ENCODE measurements around the gene HUS1.

Gene HUS1

GRCh38 chr7:47978790-47979144, 648 bp downstream of the HUS1 start:
- Histone ChIP-seq H3K9me3 (ENCODE audit: control insufficient read depth, low read depth, low read length) (no peaks in the 10 kb centered on the region), H3K9ac (ENCODE audit: low read length) (peak overlapping the region; percentile 78), H3K36me3 (ENCODE audit: control insufficient read depth, low read depth, low read length) (peaks cover 45% of the 10 kb centered on the region), H3K4me3 (ENCODE audit: low read length) (peak overlapping the region; percentile 97), H3K27me3 (ENCODE audit: control insufficient read depth, insufficient read depth, low read length) (no peaks in the 10 kb centered on the region), H3K4me1 (ENCODE audit: control insufficient read depth, low read depth, low read length) (peaks cover 5% of the 10 kb centered on the region), H3K27ac (ENCODE audit: low read length) (peak overlapping the region; percentile 24)

GRCh38 chr7:47973739-47974138, 5.7 kb downstream of the HUS1 start:
- peaks cover 63% of the 10 kb centered on the region for H3K36me3 ChIP-seq (ENCODE audit: control insufficient read depth, low read depth, low read length)

DNA sequence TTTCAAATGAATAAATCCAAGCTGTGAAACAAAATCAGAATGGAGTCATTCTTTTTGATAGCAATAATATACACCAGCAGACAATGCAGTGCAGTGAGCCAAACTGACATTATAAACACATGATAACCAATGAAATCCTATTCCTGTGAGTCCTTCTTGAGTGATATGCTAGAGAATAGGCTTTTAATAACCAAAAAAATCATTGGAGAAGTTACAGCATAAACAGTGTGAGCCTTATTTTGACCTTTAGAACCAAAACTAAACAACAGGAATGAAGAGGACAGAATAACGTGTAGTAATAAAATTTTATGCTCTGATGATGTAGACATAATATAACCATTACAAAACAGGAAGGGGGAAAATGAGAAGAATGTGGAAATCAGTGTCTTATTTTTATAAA, 8.7 kb downstream of the HUS1 start:
- H3K36me3 ChIP-seq (ENCODE audit: control insufficient read depth, low read depth, low read length) = peaks cover 67% of the 10 kb centered on the region
- no peaks in the 10 kb centered on the region for H3K4me1 ChIP-seq (ENCODE audit: control insufficient read depth, low read depth, low read length)
- no peak overlapping the region for H3K27ac ChIP-seq (ENCODE audit: low read length)
- H3K9ac ChIP-seq (ENCODE audit: low read length) = no peak overlapping the region
- H3K9me3 ChIP-seq (ENCODE audit: control insufficient read depth, low read depth, low read length) = no peaks in the 10 kb centered on the region
- no peaks in the 10 kb centered on the region for H3K27me3 ChIP-seq (ENCODE audit: control insufficient read depth, insufficient read depth, low read length)
- H3K4me3 ChIP-seq (ENCODE audit: low read length) = no peak overlapping the region

More at GRCh38 chr7:47973739-47974138, 5.7 kb downstream of the HUS1 start:
- no peak overlapping the region for H3K9ac ChIP-seq (ENCODE audit: low read length)
- no peak overlapping the region for H3K4me3 ChIP-seq (ENCODE audit: low read length)
- H3K27me3 ChIP-seq (ENCODE audit: control insufficient read depth, insufficient read depth, low read length) = no peaks in the 10 kb centered on the region
- no peak overlapping the region for H3K27ac ChIP-seq (ENCODE audit: low read length)
- no peaks in the 10 kb centered on the region for H3K9me3 ChIP-seq (ENCODE audit: control insufficient read depth, low read depth, low read length)
- H3K4me1 ChIP-seq (ENCODE audit: control insufficient read depth, low read depth, low read length) = peaks cover 4% of the 10 kb centered on the region

DNA sequence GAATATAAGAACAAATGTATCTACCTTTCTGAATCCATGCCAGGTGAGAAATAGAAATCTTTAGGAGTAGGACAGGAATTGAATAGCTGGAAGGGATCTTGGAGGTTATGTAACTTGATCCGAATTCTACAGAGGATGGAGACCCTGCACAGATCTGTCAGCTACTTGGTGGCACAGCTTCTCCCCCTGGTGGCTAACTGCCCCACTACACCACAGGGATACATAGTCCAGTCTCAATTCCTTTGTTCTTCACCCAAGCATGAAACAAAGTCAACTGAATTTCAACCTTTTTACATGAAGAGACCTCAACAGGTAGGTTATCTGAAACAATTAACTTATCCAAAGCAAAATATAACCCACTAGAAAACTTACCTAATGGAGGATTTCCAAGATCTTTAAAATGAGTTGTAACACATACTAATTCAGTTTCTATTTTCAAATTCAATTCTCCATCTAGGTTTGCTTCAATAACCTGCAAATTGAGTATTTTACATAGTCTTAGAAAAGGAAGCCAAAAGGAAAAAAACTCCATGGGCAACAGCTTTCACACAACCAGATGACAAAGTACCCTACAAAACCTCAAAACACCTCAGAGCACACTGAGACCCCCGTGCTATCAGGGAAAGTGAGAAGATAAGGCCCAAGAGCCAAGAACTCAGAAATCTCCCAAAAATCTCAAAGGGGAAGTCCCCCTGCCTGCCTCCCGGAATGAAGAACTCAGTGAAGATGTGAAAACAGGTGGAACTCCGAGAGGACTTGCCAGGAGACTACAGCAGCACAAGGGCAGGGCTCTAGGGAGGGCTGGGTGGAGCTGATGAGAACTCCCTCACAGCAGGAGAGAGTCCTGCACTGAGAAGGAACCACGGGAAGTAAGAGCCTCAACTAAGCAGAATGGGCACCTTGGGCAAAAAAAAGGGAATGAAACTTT, 10.3 kb downstream of the HUS1 start:
- peaks cover 68% of the 10 kb centered on the region for H3K36me3 ChIP-seq (ENCODE audit: control insufficient read depth, low read depth, low read length)
- H3K4me1 ChIP-seq (ENCODE audit: control insufficient read depth, low read depth, low read length) = no peaks in the 10 kb centered on the region
- no peaks in the 10 kb centered on the region for H3K27me3 ChIP-seq (ENCODE audit: control insufficient read depth, insufficient read depth, low read length)
- no peak overlapping the region for H3K4me3 ChIP-seq (ENCODE audit: low read length)
- no peaks in the 10 kb centered on the region for H3K9me3 ChIP-seq (ENCODE audit: control insufficient read depth, low read depth, low read length)
- no peak overlapping the region for H3K27ac ChIP-seq (ENCODE audit: low read length)
- H3K9ac ChIP-seq (ENCODE audit: low read length) = no peak overlapping the region

GRCh38 chr7:47967708-47968107, 11.7 kb downstream of the HUS1 start:
- H3K27ac ChIP-seq (ENCODE audit: low read length) = no peak overlapping the region
- H3K9ac ChIP-seq (ENCODE audit: low read length) = no peak overlapping the region
- peaks cover 68% of the 10 kb centered on the region for H3K36me3 ChIP-seq (ENCODE audit: control insufficient read depth, low read depth, low read length)
- H3K4me3 ChIP-seq (ENCODE audit: low read length) = no peak overlapping the region
- H3K4me1 ChIP-seq (ENCODE audit: control insufficient read depth, low read depth, low read length) = no peaks in the 10 kb centered on the region
- H3K9me3 ChIP-seq (ENCODE audit: control insufficient read depth, low read depth, low read length) = no peaks in the 10 kb centered on the region
- H3K27me3 ChIP-seq (ENCODE audit: control insufficient read depth, insufficient read depth, low read length) = no peaks in the 10 kb centered on the region

DNA sequence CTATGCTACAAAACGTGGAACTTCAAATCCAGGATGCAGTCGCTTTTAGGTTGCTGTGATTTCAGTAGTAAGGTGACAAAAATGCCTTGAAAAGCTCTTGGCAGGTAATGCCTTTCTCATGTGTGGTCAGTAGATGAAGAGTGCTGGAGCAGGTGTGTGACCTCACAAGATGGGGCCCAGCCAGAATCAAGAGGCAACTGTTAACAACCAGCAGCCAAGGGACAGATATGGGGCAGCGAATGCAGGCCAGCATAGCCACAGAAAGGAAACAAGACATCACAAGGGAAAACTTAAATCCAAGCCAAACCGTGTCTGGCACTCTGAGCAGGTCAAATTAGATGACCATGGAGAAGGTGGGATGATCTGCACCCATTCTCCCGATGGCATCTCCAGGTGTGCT, 12.3 kb downstream of the HUS1 start:
- Histone ChIP-seq H3K27me3 (ENCODE audit: control insufficient read depth, insufficient read depth, low read length) (no peaks in the 10 kb centered on the region), H3K4me1 (ENCODE audit: control insufficient read depth, low read depth, low read length) (no peaks in the 10 kb centered on the region), H3K36me3 (ENCODE audit: control insufficient read depth, low read depth, low read length) (peaks cover 74% of the 10 kb centered on the region), H3K9me3 (ENCODE audit: control insufficient read depth, low read depth, low read length) (no peaks in the 10 kb centered on the region), H3K27ac (ENCODE audit: low read length) (no peak overlapping the region), H3K9ac (ENCODE audit: low read length) (no peak overlapping the region), H3K4me3 (ENCODE audit: low read length) (no peak overlapping the region)

- H3K36me3 ChIP-seq (ENCODE audit: control insufficient read depth, low read depth, low read length) = peaks cover 76% of the 10 kb centered on the region
- no peak overlapping the region for H3K4me3 ChIP-seq (ENCODE audit: low read length)
- no peak overlapping the region for H3K9ac ChIP-seq (ENCODE audit: low read length)
- no peaks in the 10 kb centered on the region for H3K27me3 ChIP-seq (ENCODE audit: control insufficient read depth, insufficient read depth, low read length)
- no peaks in the 10 kb centered on the region for H3K4me1 ChIP-seq (ENCODE audit: control insufficient read depth, low read depth, low read length)
- H3K9me3 ChIP-seq (ENCODE audit: control insufficient read depth, low read depth, low read length) = no peaks in the 10 kb centered on the region
- H3K27ac ChIP-seq (ENCODE audit: low read length) = no peak overlapping the region
Observed at GRCh38 chr7:47965456-47965855, 14.0 kb downstream of the HUS1 start.

DNA sequence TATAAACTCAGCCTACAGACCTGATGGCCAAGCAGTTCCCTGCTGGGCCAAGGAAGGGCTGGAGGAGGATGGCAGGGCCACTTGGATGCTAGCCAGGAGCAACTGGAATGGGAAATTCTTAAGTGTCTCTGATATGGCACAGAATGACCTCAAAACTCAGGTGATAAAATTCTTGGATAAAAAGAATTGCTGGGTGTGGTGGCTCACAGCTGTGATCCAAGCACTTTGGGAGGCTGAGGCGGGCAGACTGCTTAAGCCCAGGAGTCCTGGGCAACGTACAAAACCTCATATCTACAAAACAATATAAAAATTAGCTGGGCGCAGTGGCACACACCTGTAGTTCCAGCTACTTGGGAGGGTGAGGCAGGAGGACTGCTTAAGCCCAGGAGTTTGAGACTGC, 17.2 kb downstream of the HUS1 start:
- Histone ChIP-seq H3K4me1 (ENCODE audit: control insufficient read depth, low read depth, low read length) (no peaks in the 10 kb centered on the region), H3K27me3 (ENCODE audit: control insufficient read depth, insufficient read depth, low read length) (no peaks in the 10 kb centered on the region), H3K27ac (ENCODE audit: low read length) (no peak overlapping the region), H3K4me3 (ENCODE audit: low read length) (no peak overlapping the region), H3K9me3 (ENCODE audit: control insufficient read depth, low read depth, low read length) (no peaks in the 10 kb centered on the region), H3K36me3 (ENCODE audit: control insufficient read depth, low read depth, low read length) (peaks cover 60% of the 10 kb centered on the region), H3K9ac (ENCODE audit: low read length) (no peak overlapping the region)

DNA sequence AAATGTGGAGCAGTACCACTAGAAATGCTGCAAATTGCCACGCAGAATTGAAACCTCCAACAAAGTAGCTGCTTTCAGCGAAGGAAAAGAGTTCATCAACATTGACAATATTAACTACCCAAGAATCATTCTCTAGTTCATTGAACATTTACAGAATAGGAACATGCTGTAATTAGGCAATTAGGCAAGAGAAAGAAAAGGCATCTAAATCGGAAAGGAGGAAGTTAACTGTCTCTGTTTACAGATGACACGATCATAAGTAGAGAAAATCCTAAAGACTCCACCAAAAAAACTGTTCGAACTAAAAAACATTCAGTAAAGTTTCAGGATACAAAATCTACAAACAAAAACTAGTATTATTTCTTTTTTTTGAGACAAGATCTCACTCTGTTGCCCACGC, 22.3 kb downstream of the HUS1 start:
- Histone ChIP-seq H3K9me3 (ENCODE audit: control insufficient read depth, low read depth, low read length) (no peaks in the 10 kb centered on the region), H3K36me3 (ENCODE audit: control insufficient read depth, low read depth, low read length) (peaks cover 19% of the 10 kb centered on the region), H3K27me3 (ENCODE audit: control insufficient read depth, insufficient read depth, low read length) (no peaks in the 10 kb centered on the region), H3K4me3 (ENCODE audit: low read length) (no peak overlapping the region), H3K9ac (ENCODE audit: low read length) (no peak overlapping the region), H3K4me1 (ENCODE audit: control insufficient read depth, low read depth, low read length) (peaks cover under 1% of the 10 kb centered on the region), H3K27ac (ENCODE audit: low read length) (no peak overlapping the region)

DNA sequence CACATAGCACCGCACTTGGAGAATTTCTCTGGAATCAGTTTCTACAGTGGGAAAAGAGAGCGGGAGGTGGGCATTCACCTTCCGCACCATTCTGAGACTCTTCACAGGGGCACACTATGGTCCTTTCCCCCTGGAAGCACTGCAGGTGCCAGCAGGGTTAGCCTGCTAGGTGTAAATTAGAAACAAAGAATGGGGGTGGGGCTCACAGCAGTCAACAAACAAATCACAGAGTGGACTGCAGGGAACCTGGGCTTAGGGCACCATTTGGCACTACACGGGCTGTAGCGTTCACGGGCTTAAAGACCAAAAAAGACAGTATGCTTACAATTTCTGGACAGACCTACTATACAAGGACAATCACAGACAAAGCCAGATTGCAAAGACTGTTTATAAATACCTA, 23.2 kb downstream of the HUS1 start:
- Histone ChIP-seq H3K27ac (ENCODE audit: low read length) (no peak overlapping the region), H3K36me3 (ENCODE audit: control insufficient read depth, low read depth, low read length) (peaks cover 10% of the 10 kb centered on the region), H3K9ac (ENCODE audit: low read length) (no peak overlapping the region), H3K27me3 (ENCODE audit: control insufficient read depth, insufficient read depth, low read length) (no peaks in the 10 kb centered on the region), H3K4me3 (ENCODE audit: low read length) (no peak overlapping the region), H3K4me1 (ENCODE audit: control insufficient read depth, low read depth, low read length) (peaks cover 10% of the 10 kb centered on the region), H3K9me3 (ENCODE audit: control insufficient read depth, low read depth, low read length) (no peaks in the 10 kb centered on the region)

- Histone ChIP-seq H3K9me3 (ENCODE audit: control insufficient read depth, low read depth, low read length) (no peaks in the 10 kb centered on the region), H3K36me3 (ENCODE audit: control insufficient read depth, low read depth, low read length) (peaks cover 10% of the 10 kb centered on the region), H3K27me3 (ENCODE audit: control insufficient read depth, insufficient read depth, low read length) (no peaks in the 10 kb centered on the region), H3K4me1 (ENCODE audit: control insufficient read depth, low read depth, low read length) (peaks cover 13% of the 10 kb centered on the region), H3K9ac (ENCODE audit: low read length) (no peak overlapping the region), H3K4me3 (ENCODE audit: low read length) (no peak overlapping the region), H3K27ac (ENCODE audit: low read length) (no peak overlapping the region)
Observed at GRCh38 chr7:47954231-47954911, 25.0 kb downstream of the HUS1 start.

- Histone ChIP-seq H3K9me3 (ENCODE audit: control insufficient read depth, low read depth, low read length) (no peaks in the 10 kb centered on the region), H3K36me3 (ENCODE audit: control insufficient read depth, low read depth, low read length) (peaks cover 10% of the 10 kb centered on the region), H3K27me3 (ENCODE audit: control insufficient read depth, insufficient read depth, low read length) (no peaks in the 10 kb centered on the region), H3K4me3 (ENCODE audit: low read length) (no peak overlapping the region), H3K4me1 (ENCODE audit: control insufficient read depth, low read depth, low read length) (peaks cover 13% of the 10 kb centered on the region), H3K27ac (ENCODE audit: low read length) (no peak overlapping the region), H3K9ac (ENCODE audit: low read length) (no peak overlapping the region)
Observed at GRCh38 chr7:47953822-47954221, 25.6 kb downstream of the HUS1 start.
